Measurements from ENCODE around the gene DCST1.
A peak's percentile ranks its signal among the peaks of the same experiment; 100 is the strongest.

Gene DCST1

DNA sequence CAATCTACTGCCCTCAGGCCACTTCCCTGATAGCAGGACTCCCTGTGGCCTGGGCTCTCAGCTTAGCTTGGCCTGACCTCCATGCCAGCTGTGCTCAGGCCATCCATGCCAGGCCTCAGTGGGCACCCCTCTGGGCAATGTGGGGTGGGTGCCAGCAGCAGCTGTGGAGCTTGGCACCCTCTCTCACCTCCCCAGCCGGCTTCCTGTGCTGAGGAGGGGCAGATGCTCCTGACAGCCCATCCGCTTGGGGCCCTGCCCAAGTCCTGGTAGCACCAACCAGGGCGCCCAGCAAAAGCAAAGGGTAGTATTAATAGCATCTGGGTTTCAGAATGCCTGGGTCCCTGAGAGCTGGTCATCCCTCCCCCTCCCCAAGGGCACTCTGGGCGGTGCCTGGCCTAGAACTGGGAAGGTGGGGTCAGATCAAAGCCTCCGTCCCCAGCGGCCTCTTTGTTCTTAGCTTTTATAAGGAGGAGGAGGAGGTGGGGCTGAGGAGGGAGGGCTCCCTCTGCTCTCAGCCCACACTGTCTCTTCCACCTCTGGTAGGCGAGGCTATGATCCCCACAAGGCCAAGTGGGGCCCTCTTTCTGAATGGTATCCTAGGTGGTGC, 36.0 kb downstream of the DCST1 start:
- no peak for TF ChIP-seq ZFX (IDR thresholded peaks at IDR 0.05; ENCODE audit: borderline replicate concordance)
- TF ChIP-seq, protein P1, sequence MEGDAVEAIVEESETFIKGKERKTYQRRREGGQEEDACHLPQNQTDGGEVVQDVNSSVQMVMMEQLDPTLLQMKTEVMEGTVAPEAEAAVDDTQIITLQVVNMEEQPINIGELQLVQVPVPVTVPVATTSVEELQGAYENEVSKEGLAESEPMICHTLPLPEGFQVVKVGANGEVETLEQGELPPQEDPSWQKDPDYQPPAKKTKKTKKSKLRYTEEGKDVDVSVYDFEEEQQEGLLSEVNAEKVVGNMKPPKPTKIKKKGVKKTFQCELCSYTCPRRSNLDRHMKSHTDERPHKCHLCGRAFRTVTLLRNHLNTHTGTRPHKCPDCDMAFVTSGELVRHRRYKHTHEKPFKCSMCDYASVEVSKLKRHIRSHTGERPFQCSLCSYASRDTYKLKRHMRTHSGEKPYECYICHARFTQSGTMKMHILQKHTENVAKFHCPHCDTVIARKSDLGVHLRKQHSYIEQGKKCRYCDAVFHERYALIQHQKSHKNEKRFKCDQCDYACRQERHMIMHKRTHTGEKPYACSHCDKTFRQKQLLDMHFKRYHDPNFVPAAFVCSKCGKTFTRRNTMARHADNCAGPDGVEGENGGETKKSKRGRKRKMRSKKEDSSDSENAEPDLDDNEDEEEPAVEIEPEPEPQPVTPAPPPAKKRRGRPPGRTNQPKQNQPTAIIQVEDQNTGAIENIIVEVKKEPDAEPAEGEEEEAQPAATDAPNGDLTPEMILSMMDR (IDR thresholded peaks at IDR 0.05), result no peak
- peak overlapping the region; percentile 53 for H3K27ac ChIP-seq

DNA sequence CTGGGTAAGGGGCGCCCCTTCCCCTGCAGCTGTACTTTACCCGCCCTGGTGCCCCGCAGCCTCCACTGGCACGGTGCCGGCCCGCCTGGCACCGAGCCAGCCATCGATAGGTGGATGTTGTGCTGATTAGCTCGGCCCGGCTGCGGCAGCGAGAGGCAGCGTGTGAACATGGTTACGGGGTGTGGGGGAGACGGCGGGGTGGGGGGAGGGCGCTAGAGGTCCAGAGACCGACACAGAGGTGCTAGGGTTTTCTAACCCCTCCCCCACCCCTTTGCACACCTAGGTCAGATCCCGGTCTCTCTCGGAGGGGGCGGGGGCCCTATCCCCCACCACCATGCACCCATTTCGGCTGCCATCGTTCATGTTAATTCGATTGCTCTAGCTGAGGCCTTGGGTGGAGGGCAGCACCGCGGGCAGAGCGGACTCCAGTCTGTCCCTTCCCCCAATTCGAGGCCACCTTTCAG, 36.6 kb downstream of the DCST1 start:
- peak overlapping the region; percentile 53 for H3K27ac ChIP-seq
- TF ChIP-seq, protein P1 (IDR thresholded peaks at IDR 0.05), result no peak
- no peak for TF ChIP-seq ZFX (IDR thresholded peaks at IDR 0.05; ENCODE audit: borderline replicate concordance)

DNA sequence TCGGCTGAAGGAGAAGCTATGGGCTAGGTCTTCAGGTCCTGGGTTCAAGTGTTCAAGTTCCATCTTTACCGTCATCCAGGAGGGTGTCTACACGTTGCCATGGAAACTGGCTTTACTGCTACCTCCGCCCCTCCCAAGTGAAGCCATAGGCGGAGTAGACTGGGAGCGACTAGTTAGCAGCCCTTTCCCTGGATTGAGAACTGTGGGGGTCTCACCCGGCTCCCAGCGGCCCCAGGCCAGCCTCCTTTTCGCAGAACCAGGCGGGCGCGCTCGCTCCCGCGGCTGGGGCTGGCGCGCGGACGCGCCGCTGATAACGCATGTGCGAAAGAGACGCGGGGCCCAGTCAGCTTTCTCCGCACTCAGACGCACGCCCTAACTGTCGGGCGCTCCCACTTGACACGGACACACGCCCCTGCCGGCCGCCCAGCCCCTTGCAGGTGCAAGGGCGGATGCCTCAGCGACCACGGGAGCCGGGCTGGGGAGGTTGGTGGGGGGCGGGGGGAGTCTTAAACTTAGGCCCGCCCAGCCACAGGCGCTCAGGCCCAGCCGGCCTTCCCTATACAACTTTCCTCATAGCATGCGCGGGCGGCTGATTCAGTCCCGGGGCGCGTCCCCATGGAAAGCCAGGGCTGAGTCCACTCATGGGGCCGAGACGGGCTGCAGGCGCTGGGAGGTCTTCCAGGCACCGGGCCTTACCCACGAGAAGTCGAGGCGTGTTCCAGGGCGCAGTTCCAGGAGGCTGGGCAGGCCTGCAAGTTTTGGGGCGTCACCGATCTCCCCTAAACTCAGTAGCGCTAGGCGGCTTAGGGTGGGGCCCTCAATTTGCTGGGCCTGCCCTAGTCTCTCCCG, 37.3 kb downstream of the DCST1 start:
- no peak for TF ChIP-seq ZFX (IDR thresholded peaks at IDR 0.05; ENCODE audit: borderline replicate concordance)
- TF ChIP-seq, protein P1 (IDR thresholded peaks at IDR 0.05), result peak; percentile 77
- peak overlapping the region; percentile 53 for H3K27ac ChIP-seq

GRCh38 chr1:155071701-155072100, 38.1 kb downstream of the DCST1 start:
- H3K27ac ChIP-seq, result peak overlapping the region; percentile 53; the same call in 1 of the 2 replicates
- TF ChIP-seq, protein P1 (IDR thresholded peaks at IDR 0.05), result no peak
- no peak for TF ChIP-seq ZFX (IDR thresholded peaks at IDR 0.05; ENCODE audit: borderline replicate concordance)

DNA sequence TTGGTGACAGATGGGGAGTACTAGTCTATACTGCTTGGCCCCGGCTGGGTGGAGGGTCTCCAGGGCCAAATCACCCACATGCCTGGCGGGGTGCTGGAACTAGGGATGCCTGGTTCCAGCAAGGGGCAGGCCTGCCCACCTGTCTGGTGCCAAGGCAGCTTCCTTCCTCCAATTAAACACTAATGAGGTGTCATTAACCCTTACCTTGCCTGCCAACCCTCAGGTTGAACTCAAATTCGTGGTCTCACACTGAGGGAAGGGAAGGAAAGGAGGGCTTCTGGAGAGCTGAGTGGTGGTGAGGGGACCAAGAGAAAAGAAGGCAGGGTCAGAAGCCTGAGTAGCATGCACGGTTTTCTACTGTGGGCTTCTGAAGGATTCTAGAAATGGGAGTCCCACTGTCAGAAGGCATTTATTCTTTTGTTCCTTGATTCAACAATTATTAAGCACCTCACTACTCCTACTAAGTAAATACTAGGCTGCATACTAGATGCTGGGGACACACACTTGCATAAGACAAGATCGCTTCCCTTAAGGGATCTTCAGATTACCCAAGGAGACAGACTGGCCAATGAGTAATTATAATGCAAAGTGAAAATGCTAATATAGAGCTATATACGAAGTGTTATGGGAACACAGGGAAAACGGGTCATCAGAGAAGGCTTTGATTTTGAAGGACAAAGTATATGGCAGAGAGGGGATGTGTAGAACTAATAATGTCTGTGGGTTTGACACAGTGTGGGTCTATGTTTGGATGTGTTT, 39.1 kb downstream of the DCST1 start:
- no peak overlapping the region for H3K27ac ChIP-seq
- no peak for TF ChIP-seq ZFX (IDR thresholded peaks at IDR 0.05; ENCODE audit: borderline replicate concordance)
- TF ChIP-seq, protein P1 (IDR thresholded peaks at IDR 0.05), result no peak

DNA sequence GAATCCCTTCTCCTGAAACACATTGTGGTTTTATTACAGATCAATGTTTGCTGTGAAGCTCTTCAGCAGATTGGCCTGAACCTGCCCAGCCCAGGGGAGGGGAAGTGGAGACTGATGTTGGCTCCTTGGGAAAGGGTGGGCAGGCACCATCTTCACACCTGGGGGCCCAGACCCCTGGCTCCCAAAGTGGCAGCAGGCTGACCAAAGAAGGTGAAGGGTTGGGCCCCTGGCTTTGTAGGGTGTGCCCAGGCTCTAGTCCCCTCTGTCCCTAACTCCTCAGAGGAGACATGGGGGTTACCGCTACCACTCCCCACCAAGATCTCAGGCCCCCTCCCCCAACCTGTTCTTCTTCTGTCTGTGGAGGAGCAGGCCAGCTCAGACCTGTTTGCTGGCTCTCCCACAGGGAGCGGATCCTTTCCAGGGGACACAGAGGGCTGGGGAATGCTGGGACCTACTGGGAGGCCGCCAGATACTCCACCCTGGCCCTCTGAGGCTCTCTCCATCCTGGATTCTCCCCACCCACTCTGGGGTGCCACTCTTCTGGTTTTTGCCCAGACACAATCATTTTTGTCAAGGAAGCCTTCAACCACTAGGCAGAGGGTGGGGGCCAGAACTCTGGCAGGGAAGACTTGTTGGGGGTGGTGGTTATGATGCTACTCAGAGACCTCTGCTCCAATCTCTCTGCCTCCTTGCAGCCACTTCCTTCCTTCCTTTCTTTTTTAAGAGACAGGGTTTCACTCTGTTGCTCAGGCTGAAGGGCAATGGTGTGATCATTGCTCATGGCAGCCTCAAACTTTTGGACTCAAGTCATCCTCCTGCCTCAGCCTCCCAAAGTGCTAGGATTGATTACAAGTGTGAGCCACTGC, 40.0 kb downstream of the DCST1 start:
- H3K27ac ChIP-seq, result no peak overlapping the region
- TF ChIP-seq ZFX (IDR thresholded peaks at IDR 0.05; ENCODE audit: borderline replicate concordance), result no peak
- TF ChIP-seq, protein P1 (IDR thresholded peaks at IDR 0.05), result no peak
